Fibroblast of lung (primary cell): Measurements from ENCODE around the gene DVL1. TPM values are rescaled to one million over a fixed set of nuclear protein-coding genes. Genes with fewer than 3 reads are reported as not detected.

Experiments
- DNase-seq, 2 donors: peaks; one replicate each; pipeline versions ENCODE4 v3.0.0 to v3.0.0-alpha.2; 2010; ENCODE audit warnings: low read depth in 2 of 2
- H2AFZ ChIP-seq: 2 replicates; pipeline ENCODE4 v1.5.1; 2012; ENCODE audit warnings: low read length, control low read depth, inconsistent platforms
- H3K27ac ChIP-seq: 2 replicates; pipeline ENCODE4 v1.5.1; 2011; ENCODE audit warnings: low read length, control low read depth; ENCODE audit not compliant: insufficient read depth
- H3K27me3 ChIP-seq: 2 replicates; pipeline ENCODE4 v1.5.1; 2011; ENCODE audit warnings: mild to moderate bottlenecking, low read length; ENCODE audit not compliant: control insufficient read depth, insufficient read depth
- H3K36me3 ChIP-seq: 2 replicates; pipeline ENCODE4 v1.5.1; 2011; ENCODE audit warnings: low read length; ENCODE audit not compliant: control insufficient read depth, insufficient read depth
- H3K4me1 ChIP-seq: 2 replicates; pipeline ENCODE4 v1.5.1; 2011; ENCODE audit warnings: low read length; ENCODE audit not compliant: control insufficient read depth, insufficient read depth; ENCODE audit errors: extremely low read depth
- H3K4me2 ChIP-seq: 2 replicates; pipeline ENCODE4 v1.5.1; 2011; ENCODE audit warnings: low read length, control low read depth; ENCODE audit not compliant: insufficient read depth; ENCODE audit errors: extremely low read depth
- H3K4me3 ChIP-seq, 4 experiments: fragments of 200-600 bp in 1 of 4; sonication (generic) in 1 of 4; replicated peaks in 1 of 4; 2 replicates each; pipeline ENCODE4 v1.5.1; 2011 to 2016; ENCODE audit warnings: low read length in 4 of 4, low read depth in 3 of 4, mild to moderate bottlenecking in 3 of 4, control low read depth in 2 of 4, inconsistent platforms in 1 of 4, mixed read lengths in 1 of 4; ENCODE audit not compliant: insufficient read depth in 1 of 4; ENCODE audit errors: control extremely low read depth in 1 of 4
- H3K79me2 ChIP-seq: 2 replicates; pipeline ENCODE4 v1.5.1; 2012; ENCODE audit warnings: mild to moderate bottlenecking, low read length, inconsistent platforms; ENCODE audit not compliant: control insufficient read depth, insufficient read depth
- H3K9ac ChIP-seq: 2 replicates; pipeline ENCODE4 v1.5.1; 2011; ENCODE audit warnings: mild to moderate bottlenecking, low read length, control low read depth; ENCODE audit not compliant: insufficient read depth
- H3K9me3 ChIP-seq: 2 replicates; pipeline ENCODE4 v1.5.1; 2012; ENCODE audit warnings: low read depth, low read length; ENCODE audit not compliant: control insufficient read depth, insufficient read depth
- H4K20me1 ChIP-seq: 2 replicates; pipeline ENCODE4 v1.5.1; 2011; ENCODE audit warnings: low read length; ENCODE audit not compliant: control insufficient read depth, insufficient read depth; ENCODE audit errors: extremely low read depth
- EZH2 ChIP-seq: IDR thresholded peaks from 2 replicates; pipeline ENCODE4 v1.5.1; 2012; ENCODE audit warnings: low read length, control low read depth, mild to moderate bottlenecking; ENCODE audit errors: missing control alignments
- polyA plus RNA-seq, 2 donors: library from polyadenylated mRNA; depleted of rRNA in 1 of 2; stranded (reverse) in 1 of 2; unstranded in 1 of 2; fragments of >200 nt; gene quantifications; 2 replicates each; pipeline ENCODE4 v1.2.1, GENCODE V29; 2011 to 2012; ENCODE audit warnings: missing spikeins in 1 of 2
- total RNA-seq: library from RNA; depleted of rRNA; stranded (reverse); fragments of >200 nt; gene quantifications from 2 replicates; pipeline ENCODE4 v1.2.1, GENCODE V29; 2014
- TF ChIP-seq, protein P1 (sequence below), 2 donors: IDR thresholded peaks in 1 of 2; conservative IDR thresholded peaks in 1 of 2; 1 replicate in 1 of 2; 2 replicates in 1 of 2; pipeline ENCODE4 v1.5.1; 2011 to 2012; ENCODE audit warnings: low read length in 2 of 2, control low read depth in 1 of 2, inconsistent platforms in 1 of 2, low read depth in 1 of 2, mild to moderate bottlenecking in 1 of 2

DVL1 gene
- total and polyA plus RNA-seq, 2 donors (not counting 1 experiment from before 2014, with no cell fraction given) = 9.1 to 107 TPM

DNA sequence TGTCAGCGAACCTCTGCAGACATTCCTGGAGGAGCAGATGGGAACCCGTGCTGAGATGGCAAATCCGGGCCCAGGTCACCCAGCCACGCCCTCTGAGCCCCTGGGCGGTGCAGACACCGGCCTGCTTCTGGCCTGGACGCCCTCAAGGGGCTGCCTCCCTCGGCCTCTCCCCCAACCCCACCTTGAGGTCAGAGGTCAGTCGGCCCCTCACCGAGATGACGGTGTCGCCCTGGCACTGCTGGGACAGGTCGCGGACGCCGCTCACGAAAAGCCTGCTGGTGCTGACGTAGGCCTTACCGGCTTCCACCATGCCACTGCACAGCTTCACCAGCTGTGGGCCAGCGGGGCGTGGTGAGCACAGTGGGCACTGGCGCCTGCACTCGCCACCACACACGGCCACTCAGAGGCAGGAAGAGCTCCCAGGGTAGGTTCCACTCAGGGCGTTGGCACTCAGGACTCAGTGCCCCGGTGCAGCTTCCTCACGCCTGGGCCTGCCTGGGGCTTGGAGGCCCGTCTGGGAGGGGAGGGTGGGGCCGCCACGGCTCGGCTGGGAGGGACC, 46.2 kb downstream of the DVL1 start:
- DNase-seq = no peak
- no peaks in the 10 kb centered on the region for H4K20me1 ChIP-seq

DNA sequence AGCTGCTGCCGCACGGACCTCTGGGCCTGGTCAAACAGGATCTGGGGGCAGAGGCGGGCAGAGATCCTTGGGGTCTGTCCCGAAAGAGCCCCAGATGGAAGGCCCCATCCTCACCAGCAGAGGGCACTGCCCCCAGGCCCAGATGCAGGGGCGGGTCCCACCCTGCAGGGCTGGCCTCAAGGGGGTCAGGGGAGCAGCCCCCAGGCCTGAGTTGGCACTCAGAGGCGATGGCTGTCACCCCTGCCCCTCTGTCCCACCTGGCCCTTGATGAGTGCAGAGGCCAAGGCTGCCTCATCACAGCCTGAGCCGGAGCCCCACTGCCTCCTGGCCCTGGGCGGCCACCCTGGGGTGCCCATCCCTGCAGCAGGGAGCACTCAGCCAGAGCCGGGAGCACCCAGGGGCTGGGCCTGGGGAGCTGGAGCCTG, 47.2 kb downstream of the DVL1 start:
- H2AFZ ChIP-seq = no peak overlapping the region
- no peak for DNase-seq
- peaks cover 18% of the 10 kb centered on the region for H3K36me3 ChIP-seq
- H3K4me2 ChIP-seq = no peak overlapping the region
- TF ChIP-seq, protein P1, sequence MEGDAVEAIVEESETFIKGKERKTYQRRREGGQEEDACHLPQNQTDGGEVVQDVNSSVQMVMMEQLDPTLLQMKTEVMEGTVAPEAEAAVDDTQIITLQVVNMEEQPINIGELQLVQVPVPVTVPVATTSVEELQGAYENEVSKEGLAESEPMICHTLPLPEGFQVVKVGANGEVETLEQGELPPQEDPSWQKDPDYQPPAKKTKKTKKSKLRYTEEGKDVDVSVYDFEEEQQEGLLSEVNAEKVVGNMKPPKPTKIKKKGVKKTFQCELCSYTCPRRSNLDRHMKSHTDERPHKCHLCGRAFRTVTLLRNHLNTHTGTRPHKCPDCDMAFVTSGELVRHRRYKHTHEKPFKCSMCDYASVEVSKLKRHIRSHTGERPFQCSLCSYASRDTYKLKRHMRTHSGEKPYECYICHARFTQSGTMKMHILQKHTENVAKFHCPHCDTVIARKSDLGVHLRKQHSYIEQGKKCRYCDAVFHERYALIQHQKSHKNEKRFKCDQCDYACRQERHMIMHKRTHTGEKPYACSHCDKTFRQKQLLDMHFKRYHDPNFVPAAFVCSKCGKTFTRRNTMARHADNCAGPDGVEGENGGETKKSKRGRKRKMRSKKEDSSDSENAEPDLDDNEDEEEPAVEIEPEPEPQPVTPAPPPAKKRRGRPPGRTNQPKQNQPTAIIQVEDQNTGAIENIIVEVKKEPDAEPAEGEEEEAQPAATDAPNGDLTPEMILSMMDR (conservative IDR thresholded peaks at IDR 0.05 in 1 of 2, IDR thresholded peaks at IDR 0.05 in 1 of 2; ENCODE audit: low read depth in 1 of 2, low read length in 2 of 2) = peak; percentile 16 to 46
- no peak for TF ChIP-seq EZH2
- H3K9ac ChIP-seq = no peak overlapping the region
- H3K27ac ChIP-seq = no peak overlapping the region
- peaks cover 35% of the 10 kb centered on the region for H3K79me2 ChIP-seq
- H3K4me1 ChIP-seq = peaks cover 18% of the 10 kb centered on the region
- H3K4me3 ChIP-seq = no peak overlapping the region
- no peaks in the 10 kb centered on the region for H3K9me3 ChIP-seq
- no peaks in the 10 kb centered on the region for H4K20me1 ChIP-seq
- H3K27me3 ChIP-seq = no peaks in the 10 kb centered on the region

More for the DNA sequence above, 46.2 kb downstream of the DVL1 start:
- H3K9me3 ChIP-seq = no peaks in the 10 kb centered on the region
- H3K36me3 ChIP-seq = peaks cover 14% of the 10 kb centered on the region
- H3K4me3 ChIP-seq = no peak overlapping the region
- no peak overlapping the region for H3K27ac ChIP-seq
- no peaks in the 10 kb centered on the region for H3K27me3 ChIP-seq
- no peak overlapping the region for H2AFZ ChIP-seq
- no peak overlapping the region for H3K4me2 ChIP-seq
- peaks cover 18% of the 10 kb centered on the region for H3K4me1 ChIP-seq
- H3K9ac ChIP-seq = no peak overlapping the region
- TF ChIP-seq, protein P1 (conservative IDR thresholded peaks at IDR 0.05 in 1 of 2, IDR thresholded peaks at IDR 0.05 in 1 of 2; ENCODE audit: low read depth in 1 of 2, low read length in 2 of 2) = no peak
- H3K79me2 ChIP-seq = peaks cover 38% of the 10 kb centered on the region

DNA sequence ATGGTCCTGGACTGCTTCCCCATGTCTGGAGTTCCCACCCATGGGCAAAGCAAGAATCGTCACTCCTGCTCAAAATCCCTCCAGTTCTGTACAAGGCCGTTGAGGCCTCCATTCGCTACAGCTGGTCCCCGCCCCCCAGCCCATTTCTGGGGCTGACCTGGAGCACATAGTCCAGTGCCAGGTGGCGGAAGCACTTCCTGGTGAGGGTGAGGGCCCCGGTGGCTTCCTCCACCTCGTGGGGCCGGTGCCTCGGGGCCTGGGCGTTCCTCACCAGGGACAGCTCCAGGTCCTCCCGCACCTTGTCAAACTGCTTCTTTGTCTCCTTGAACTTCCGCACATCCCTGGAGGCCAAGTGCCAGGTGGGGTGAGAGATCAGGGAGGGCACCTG, 48.9 kb downstream of the DVL1 start:
- Histone ChIP-seq H3K4me1 (peaks cover 12% of the 10 kb centered on the region), H3K9me3 (no peaks in the 10 kb centered on the region), H4K20me1 (no peaks in the 10 kb centered on the region), H3K27me3 (no peaks in the 10 kb centered on the region), H3K27ac (no peak overlapping the region), H3K36me3 (peaks cover 29% of the 10 kb centered on the region), H2AFZ (no peak overlapping the region), H3K4me2 (no peak overlapping the region), H3K79me2 (peaks cover 20% of the 10 kb centered on the region), H3K9ac (no peak overlapping the region), H3K4me3 (no peak overlapping the region)
- no peak for TF ChIP-seq EZH2
- TF ChIP-seq, protein P1 (conservative IDR thresholded peaks at IDR 0.05 in 1 of 2, IDR thresholded peaks at IDR 0.05 in 1 of 2; ENCODE audit: low read depth in 1 of 2, low read length in 2 of 2) = no peak
- DNase-seq = no peak
